Measurements from ENCODE around the gene GP1BB. TPM values are rescaled to one million over a fixed set of nuclear protein-coding genes. Genes with fewer than 3 reads are reported as not detected.

GP1BB gene
- total and polyA plus RNA-seq, 2 of the 13 experiments (the other 11 are each of a cell fraction or from before 2014, with no cell fraction given) = not detected

- TF ChIP-seq, protein P1, sequence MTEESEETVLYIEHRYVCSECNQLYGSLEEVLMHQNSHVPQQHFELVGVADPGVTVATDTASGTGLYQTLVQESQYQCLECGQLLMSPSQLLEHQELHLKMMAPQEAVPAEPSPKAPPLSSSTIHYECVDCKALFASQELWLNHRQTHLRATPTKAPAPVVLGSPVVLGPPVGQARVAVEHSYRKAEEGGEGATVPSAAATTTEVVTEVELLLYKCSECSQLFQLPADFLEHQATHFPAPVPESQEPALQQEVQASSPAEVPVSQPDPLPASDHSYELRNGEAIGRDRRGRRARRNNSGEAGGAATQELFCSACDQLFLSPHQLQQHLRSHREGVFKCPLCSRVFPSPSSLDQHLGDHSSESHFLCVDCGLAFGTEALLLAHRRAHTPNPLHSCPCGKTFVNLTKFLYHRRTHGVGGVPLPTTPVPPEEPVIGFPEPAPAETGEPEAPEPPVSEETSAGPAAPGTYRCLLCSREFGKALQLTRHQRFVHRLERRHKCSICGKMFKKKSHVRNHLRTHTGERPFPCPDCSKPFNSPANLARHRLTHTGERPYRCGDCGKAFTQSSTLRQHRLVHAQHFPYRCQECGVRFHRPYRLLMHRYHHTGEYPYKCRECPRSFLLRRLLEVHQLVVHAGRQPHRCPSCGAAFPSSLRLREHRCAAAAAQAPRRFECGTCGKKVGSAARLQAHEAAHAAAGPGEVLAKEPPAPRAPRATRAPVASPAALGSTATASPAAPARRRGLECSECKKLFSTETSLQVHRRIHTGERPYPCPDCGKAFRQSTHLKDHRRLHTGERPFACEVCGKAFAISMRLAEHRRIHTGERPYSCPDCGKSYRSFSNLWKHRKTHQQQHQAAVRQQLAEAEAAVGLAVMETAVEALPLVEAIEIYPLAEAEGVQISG (CRISPR knock-in tag; IDR thresholded peaks at IDR 0.05) = peak; percentile 55; the same call in 1 of the 2 replicates
- TF ChIP-seq ZFP90 (CRISPR knock-in tag; IDR thresholded peaks at IDR 0.05; ENCODE audit: borderline replicate concordance) = 0 out of 2 replicates have a peak, but pooled peaks have one; percentile 56
- peak; percentile 5; the same call in 1 of the 2 replicates for TF ChIP-seq SP4 (CRISPR knock-in tag; IDR thresholded peaks at IDR 0.05)
- no peak for TF ChIP-seq PAF1 (CRISPR knock-in tag; IDR thresholded peaks at IDR 0.05)
- TF ChIP-seq, protein P2, sequence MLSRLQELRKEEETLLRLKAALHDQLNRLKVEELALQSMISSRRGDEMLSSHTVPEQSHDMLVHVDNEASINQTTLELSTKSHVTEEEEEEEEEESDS (CRISPR knock-in tag; IDR thresholded peaks at IDR 0.05; ENCODE audit: borderline replicate concordance) = no peak
- no peak for TF ChIP-seq ZNF136 (CRISPR knock-in tag; IDR thresholded peaks at IDR 0.05; ENCODE audit: low read depth)
- no peak for TF ChIP-seq BHLHE40 (IDR thresholded peaks at IDR 0.05; ENCODE audit: low read length)
- no peak for TF ChIP-seq ZNF180 (CRISPR knock-in tag; IDR thresholded peaks at IDR 0.05; ENCODE audit: borderline replicate concordance, low read depth)
- no peak for TF ChIP-seq RFX1 (IDR thresholded peaks at IDR 0.05)
- TF ChIP-seq ZNF235 (CRISPR knock-in tag; IDR thresholded peaks at IDR 0.05; ENCODE audit: borderline replicate concordance) = no peak
- no peak for TF ChIP-seq ZNF709 (CRISPR knock-in tag; IDR thresholded peaks at IDR 0.05)
- TF ChIP-seq SOX13 (IDR thresholded peaks at IDR 0.05) = no peak
- TF ChIP-seq SOX13 (CRISPR knock-in tag; conservative IDR thresholded peaks at IDR 0.05 in 1 of 2, IDR thresholded peaks at IDR 0.05 in 1 of 2) = no peak
- no peak for TF ChIP-seq EP300 (IDR thresholded peaks at IDR 0.05; ENCODE audit: low read depth in 2 of 2, low read length in 2 of 2)
- TF ChIP-seq EP300 (CRISPR knock-in tag; IDR thresholded peaks at IDR 0.05; ENCODE audit: borderline replicate concordance) = no peak
- TF ChIP-seq HNF4G (IDR thresholded peaks at IDR 0.05; ENCODE audit: borderline replicate concordance, low read depth, low read length) = no peak
- no peak for TF ChIP-seq HNF4G (CRISPR knock-in tag; IDR thresholded peaks at IDR 0.05; ENCODE audit: borderline replicate concordance, low read depth)
- no peak for TF ChIP-seq ISL2 (CRISPR knock-in tag; IDR thresholded peaks at IDR 0.05)
- TF ChIP-seq PCBP2 (optimal IDR thresholded peaks at IDR 0.05; ENCODE audit: low read depth, low read length, poor library complexity, severe bottlenecking) = no peak
- TF ChIP-seq HBP1 (CRISPR knock-in tag; IDR thresholded peaks at IDR 0.05; ENCODE audit: low read depth) = no peak
- no peak for TF ChIP-seq ZNF337 (CRISPR knock-in tag; IDR thresholded peaks at IDR 0.05; ENCODE audit: borderline replicate concordance, low read depth)
- no peak for TF ChIP-seq BRD4 (CRISPR knock-in tag; IDR thresholded peaks at IDR 0.05)
Measured at GRCh38 chr22:19722982-19723231, 432 bp upstream of the GP1BB start (continued).

Data from HepG2 (cell line).